ENCODE data around the gene GRIN2C. TPM values are rescaled to one million over a fixed set of nuclear protein-coding genes. Genes with fewer than 3 reads are reported as not detected.
A peak's percentile ranks its signal among the peaks of the same experiment; 100 is the strongest.
"Not testable (repeated sequence)": the region's sequence is repeated elsewhere in the genome, so short reads cannot be mapped to it uniquely, and the experiment has no call there.

Gene GRIN2C
- total RNA-seq, 1 donor from 2014 or later, result 0.17 TPM

DNA sequence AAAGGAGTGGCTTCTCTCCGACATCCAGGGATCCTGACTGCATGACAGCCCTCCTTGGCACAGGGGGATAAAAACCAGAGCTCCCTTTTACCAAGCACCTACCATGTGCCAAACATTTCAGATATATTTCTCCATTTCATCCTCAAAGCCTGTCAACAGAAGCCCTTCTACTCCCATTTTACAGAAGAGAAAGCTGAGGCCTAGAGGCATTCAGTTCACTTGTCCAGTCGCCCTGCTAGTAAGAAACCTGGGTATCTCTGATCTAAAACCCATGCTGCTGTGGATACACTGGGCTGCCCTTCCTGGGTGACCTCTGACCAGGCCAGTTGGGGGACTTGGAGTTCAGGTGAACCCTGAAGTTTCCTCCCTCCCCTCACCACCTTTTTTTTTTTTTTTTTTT lies 19.0 kb upstream of the GRIN2C start:
- no peak for DNase-seq

DNA sequence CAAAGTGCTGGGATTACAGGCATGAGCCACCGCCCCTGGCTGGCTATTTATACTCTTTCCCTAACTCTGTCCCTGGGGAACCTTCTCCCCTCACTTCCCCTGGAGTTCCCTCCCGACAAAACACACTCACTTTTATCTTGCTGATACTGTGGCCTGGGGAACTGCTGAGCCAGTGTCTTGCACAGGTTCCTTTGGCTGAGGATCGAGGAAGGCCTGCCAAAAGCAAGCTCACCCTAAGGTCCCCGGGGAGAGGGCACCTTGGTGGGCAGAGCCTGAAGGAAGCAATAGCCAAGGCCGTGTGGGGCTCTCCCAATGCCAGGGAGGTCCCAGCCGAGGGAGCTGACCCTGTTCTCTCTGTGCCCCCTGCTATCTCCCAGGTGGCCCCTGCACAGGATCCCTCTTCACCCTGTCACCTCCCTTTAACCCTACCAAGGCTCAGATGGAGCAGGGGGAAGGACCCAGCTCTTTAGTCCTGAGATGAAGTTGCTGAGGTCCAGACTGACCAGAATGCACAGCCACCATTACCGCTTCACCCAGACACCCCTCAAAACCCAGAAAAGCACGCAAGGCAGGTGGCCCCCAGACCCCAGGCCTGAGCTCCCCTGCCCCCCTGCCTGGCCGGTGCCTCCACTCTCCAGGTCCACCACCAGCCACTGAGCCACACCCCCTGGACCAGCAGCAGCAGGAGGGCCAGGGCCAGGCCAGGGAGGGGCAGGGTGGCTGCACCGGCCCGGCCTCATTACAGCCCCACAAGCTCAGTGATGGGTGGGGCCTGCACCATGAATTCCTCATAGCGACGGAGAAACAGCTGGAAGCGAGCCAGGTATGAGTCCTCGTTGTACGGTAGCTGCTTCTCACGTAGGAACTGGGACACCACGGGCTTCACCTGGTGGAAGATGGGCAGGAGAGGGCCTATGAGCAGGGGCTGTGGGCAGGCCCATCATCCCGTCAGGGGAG lies 18.2 kb upstream of the GRIN2C start:
- DNase-seq, result no peak

DNA sequence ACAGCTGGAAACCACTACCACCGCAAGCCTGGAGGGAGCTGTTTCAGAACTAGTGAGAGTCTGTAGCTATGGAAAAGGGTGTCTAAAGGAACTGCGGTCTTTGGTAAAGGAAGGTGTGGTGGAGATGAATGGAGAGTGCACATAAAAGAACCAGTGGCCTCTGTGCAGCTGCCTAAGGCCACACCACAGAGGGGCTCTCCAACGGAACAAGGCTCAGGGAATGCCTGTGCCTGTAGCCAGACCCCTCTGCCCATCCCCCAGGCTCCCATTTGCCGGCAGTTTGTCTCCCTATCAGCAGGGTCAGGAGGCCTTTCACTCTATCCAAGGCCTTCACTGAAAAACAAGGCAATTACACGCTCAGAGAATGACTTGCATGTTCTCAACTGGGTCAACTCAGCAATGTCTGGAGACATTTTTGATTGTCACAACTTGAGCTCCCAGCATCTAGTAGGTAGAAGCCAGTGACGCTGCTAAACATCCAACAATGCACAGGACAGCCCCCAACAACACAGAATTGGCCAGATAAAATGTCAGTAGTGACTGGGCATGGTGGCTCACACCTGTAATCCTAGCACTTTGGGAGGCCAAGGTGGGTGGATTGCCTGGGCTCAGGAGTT lies 16.4 kb upstream of the GRIN2C start:
- DNase-seq, result no peak

DNA sequence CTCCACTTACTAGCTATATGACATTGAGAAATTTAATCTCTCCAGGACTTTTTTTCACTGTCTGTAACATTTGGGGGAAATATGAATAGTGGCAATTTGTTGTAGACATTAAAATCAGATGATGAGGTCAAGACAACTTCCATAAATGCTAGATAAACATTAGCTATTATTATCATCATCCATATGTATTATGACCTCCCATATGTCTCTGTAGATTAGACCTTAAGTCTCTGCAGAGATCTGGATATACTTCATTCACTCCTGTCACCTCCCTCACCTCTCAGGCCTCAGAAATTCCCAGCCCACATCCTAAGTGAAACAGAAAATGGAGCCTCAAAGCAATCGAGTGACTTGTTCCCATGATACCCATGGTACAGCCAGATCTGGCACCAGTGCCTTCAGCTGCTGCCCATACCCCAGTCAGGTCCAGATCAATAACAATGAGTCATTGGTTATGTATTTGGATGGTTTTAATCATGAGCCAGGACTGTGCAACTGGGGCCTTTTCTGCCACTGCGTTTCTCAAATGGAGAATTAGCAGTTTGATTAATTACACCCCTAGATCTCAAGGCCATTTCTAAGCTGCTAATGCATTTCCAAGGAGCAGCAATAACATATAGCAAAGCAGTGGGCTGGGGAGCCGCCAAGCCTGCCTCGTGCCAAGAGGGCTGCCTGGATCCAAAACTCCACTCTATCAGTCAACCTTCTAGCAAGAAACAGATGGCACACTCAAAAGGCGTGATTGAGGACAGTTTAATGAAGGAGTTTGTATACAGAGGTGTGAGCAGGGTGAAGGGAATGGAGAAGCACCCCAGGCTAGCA lies 15.7 kb upstream of the GRIN2C start:
- DNase-seq, result no peak

DNA sequence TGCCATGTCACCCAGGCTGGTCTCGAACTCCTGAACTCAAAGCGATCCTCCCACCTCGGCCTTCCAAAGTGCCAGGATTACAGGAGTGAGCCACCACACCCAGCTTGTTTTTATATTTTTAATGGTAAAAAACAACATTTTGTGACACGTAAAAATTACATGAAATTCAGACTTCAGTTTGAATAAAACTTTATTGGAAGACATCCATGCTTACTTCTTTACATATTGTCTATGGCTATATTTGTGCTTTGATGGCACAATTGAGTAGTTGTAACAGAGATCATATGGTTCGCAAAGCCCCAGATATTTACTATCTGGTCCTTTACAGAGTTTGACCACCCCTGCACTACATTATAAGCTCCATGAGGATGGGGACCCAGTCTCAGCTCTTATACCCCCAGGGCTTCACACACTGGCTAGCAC lies 14.9 kb upstream of the GRIN2C start:
- no peak for DNase-seq

DNA sequence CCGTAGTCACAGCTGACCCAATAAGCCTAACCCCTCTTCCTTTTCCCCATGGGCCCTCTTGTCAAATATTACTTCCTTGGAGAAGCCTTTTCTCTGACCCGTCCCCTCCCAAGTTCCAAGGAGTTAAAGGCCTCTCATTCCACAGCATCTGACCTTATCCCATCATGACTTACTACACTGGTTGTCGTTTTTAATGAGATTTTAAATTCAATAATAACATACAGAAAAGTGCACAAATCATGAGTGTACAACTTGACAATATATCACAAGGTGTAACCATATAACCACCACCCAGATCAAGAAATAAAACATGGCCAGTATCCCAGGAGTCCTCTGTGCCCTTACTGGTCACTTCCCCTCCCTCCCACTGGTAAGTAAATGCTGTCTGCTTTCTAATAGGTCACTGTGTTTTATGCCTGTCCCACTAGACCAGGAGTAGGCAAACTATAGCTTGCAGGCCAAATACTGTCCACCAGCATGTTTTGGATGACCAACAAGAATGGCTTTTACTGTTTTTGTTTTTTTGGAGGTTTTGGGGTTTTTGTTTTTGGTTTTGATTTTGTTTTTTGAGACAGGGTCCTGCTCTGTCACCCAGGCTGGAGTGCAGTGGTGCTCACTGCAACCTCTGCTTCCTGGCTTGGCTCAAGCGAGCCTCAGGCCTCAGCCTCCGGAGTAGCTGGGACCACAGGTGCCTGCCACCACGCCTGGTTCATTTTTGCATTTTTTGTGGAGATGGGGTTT lies 14.4 kb upstream of the GRIN2C start:
- peak; percentile 33 for DNase-seq

DNA sequence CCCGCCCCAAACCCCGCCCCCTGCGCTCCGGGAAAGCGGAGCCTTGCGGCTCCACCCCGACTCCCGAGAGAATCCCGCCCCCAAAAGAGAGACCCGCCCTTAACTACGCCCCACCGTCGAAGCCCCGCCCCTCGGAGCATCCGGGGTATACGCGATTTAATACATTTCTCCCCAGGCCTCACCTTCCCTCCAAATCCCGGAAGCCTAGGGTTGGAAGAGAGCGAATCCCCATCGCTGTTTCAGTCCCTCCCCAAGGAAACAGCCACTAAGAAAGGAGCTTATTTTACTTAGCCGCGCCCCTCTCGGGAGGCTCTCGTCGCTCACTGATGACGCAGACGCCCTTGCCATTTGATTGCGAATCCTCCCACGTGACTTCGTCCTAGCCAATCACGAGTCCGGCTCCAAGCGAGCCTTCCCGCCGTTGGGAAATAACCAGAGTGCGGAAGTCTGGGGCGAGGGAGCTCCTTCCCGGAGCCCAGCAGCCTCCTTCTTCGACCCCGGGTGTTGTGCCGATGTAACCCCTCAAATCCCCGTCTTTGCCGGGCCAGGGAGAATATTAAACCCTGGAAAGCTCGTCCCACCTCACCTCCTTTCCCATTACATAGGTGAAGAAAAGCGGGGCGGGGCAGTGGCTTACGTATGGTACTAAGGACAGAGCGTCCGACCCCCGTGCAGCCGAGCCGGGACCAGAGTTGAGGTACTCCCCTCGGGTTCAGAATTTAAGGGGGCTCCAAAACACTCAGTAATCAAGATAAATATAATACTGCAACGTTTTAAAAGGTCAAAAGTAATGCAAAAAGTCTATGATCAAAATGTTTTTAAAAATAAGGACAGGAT lies 13.6 kb upstream of the GRIN2C start:
- DNase-seq, result peak; percentile 100

DNA sequence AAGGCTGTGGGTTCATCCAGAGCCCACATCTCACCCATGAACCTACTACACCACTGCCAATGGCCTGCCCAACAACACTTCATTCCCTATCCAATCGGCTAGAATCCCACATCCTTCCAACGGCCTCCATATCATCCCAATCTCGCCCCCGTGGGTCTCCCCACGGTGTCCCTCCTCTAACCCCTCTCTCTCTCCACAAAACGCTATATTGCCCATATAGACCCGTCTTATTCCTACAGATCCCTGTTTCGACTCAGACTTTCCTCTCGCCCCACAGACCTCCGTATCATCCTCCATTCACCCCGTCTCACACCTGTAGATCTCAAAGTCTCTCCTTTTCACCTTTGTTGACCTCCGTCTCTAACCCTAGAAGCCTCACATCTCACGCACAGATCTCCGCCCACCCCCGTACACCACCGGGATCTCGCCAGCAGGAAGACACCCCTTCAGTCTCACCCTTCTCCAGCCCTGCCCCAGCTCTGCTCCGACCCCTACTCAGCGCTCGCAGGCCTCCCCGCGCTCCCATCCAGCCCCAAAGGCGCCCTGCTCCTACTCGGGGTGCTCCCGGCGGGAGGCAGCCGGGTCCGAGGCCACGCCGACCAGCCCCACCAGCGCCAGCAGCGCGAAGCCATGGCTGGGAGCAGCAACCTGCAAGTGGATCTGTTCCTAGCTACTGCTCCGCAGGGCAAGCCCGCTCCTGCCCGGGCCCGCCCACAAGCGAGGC lies 12.8 kb upstream of the GRIN2C start, which contains the start of gene FDXR:
FDXR (minus strand) TSS at position 682 of the 724 bp plus-strand sequence; CDS start at position 632, 50 bp downstream.
- no peak for DNase-seq

DNA sequence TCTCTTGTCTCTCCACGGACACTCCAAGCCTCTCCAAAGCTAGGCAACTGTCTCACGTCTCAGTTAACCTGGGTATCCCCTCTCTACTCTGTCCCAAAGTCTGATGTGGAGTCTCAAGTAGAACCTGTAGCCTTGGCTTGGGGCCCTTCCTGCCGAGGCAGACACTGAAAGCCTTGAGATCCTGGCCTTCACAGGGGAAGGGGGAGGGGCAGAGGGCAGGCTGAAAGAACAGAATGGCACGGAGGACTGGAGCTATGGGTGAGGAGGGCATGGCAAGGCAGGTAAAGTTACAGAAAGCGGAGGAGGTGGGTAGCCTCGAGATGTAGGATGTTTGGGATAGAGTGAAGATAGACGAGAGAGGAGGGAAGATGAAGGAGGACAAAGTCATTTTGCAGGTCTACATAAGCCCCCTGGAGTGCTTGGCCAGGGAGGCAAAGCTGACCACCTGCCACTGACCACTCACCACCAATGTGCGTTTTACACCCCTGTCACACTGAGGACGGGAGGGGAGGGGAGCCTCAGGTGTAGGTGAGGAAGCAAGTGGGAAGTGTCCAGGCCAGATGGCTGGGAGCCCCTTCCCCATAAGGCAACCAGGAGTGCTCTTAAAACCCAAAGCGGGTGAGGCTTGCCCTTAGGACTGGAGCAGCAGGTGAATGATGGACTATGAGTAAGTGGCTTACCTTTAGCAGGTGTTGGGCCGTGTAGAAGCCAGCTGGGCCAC lies 11.8 kb upstream of the GRIN2C start:
- DNase-seq, result no peak

DNA sequence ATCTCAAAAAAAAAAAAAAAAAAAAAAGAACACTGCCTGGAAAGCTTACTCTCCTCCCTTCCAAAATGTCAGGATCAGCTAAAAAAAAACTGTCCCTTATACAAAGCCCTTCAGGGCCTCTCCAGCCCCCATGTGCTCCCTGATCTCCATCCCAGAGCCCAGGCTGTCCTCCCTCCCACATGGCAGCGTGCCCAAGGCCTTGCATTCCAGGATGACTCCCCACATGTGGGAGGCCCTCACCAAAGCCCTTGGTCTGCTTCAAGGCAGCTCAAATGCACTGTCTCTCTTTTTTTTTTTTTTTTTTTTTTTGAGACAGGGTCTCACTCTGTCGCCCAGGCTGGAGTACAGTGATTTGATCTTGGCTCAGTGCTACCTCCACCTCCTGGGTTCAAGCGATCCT lies 10.8 kb upstream of the GRIN2C start:
- no peak for DNase-seq

DNA sequence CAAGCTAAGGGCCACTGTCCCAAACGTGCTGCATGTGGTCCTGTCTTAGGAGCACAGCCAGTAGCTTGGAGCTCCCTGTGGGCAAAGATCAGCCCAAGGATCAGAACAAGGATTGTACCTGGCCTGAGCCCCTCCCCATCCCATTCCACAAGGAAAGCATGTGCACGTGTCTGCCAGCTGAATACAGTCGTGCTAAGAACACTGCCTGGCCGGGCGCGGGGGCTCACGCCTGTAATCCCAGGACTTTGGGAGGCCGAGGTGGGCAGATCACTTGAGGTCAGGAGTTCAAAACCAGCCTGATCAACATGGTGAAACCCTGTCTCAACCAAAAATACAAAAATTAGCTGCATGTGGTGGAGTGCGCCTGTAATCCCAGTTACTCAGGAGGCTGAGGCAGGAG lies 10.3 kb upstream of the GRIN2C start:
- DNase-seq, result not testable (repeated sequence)

DNA sequence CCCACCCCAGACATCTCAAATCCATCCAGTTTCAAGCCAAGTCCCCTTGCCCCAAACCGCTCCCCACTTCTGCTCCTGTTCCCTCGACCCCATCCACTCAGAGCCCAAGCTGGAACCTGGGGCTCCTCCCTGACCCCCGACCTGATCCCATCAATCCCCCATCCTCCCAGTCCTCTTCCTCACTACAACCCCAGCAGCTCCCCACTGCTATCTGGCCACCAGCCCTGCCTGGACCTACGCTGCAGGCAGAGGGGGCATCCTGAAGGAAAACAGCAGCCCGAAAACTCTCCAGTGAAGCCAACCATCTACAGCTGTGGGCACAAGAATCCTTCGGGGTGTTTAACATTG lies 9.2 kb upstream of the GRIN2C start:
- no peak for DNase-seq

DNA sequence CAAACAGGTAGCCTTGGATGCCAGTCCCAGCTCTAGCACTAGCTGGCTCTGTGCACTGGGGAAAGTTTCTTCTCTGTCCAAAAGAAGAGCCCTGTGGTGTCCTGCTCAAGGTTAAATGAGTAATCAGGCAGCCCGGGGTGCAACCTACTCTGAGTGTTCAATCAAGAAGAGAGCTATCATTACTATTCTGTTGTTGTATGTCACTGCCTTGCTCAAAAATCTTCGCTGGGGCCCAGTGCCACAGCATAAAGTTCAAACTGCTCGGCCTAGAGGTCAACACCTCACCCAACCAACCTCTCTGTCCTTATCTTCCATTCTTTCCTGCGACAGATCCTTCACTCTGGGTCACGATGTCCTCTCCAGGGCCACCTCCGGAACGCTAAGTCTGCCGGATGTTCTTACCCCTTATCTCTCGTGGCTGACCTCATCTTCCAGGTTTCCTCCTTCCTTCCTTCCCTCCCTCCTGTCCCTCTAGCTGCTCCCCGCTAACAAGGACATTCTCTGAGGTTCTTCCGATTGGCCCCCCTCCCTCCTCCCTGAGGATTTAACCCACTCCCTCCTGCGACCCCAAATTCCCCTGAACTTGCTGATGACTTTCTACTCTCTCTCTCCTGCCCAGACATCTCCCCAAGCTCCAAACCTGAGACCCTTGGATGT lies 8.7 kb upstream of the GRIN2C start:
- DNase-seq, result no peak

DNA sequence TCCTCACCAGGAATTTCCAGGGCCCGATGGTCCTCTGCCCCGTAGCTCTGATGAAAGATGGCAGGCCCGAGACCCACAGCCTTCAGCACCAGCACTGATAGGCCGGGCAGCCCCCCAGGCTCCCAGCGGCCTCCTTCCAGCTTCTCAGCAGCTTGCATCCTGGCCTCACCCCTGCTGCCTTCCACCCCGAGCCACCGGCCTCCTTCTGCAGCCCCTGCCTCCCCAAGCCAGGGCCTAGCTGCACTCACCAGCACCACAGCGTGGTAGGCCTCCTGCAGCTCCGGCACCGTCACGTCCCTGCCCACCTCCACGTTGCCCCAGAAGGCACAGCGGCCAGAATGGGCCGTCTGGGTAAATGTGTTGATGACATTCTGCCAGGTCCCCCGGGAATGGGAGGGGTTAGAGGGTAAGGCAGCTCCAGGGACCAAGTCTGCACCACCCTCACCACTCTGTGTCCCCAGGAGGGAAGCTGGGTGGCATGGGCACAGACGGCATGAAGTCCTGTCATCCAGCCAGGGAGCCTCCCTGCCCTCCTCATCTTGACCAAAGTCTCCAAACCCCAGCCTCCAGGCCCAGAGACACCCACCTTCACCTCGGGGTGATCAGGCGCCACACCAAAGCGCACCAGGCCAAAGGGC lies 6.6 kb upstream of the GRIN2C start:
- DNase-seq, result no peak

DNA sequence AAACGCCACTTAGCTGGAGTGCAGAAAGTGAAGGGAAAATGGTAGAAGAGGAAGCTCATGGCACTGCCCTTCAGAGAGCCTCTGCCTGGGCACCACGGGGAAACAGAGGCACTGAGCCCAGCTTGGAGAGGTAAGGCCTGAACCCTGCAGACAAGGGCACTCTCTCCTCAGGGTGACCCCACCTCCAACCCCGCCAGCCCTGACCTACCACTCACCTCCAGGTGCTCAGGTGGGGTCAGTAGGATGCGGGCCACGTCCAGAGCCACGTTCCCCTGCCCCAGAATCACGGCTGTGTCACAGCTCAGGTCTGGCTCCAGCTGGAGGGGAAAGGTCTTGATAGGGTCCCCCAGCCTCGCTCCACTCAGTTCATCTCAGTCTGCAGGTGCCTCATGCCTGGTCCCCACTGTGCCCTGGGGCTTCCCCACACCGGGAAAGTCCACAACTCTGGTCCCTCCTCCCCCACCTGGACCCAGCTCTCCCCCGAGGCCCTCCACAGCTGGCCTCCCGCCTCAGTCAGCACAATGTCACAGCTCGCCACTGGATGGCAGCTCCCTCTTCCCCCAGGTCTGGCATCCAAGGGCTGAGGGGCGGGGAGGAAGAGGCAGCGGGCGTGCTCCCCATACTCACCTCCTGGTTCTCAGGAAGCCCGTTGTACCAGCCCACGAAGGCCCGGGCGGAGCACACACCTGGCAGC lies 6.0 kb upstream of the GRIN2C start:
- DNase-seq, result no peak

DNA sequence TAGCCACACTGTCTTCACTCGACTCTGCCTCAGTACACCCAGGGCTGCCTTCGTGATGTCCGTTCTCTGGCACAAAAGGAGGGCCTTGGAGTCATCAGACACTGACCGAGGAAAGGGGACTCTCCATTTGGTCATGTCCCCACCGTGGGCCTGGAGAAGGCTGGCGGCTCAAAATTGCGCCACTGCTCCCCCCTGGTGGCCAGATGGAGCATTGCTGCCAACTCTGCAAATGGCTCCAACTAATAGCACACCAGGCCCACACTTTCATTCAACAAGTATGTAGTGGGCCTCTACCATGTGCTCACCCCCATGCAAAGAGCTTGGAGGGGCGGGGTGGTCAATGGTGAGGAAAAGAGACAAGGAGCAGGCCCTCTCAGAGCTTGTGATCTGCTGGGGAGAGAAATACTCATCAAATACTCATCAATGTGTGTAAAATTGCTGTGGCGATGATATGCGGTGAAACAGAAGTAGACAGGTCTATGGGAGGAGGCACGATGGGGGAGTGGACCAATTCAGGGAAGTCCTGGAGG lies 5.2 kb upstream of the GRIN2C start:
- peak; percentile 80 for DNase-seq

DNA sequence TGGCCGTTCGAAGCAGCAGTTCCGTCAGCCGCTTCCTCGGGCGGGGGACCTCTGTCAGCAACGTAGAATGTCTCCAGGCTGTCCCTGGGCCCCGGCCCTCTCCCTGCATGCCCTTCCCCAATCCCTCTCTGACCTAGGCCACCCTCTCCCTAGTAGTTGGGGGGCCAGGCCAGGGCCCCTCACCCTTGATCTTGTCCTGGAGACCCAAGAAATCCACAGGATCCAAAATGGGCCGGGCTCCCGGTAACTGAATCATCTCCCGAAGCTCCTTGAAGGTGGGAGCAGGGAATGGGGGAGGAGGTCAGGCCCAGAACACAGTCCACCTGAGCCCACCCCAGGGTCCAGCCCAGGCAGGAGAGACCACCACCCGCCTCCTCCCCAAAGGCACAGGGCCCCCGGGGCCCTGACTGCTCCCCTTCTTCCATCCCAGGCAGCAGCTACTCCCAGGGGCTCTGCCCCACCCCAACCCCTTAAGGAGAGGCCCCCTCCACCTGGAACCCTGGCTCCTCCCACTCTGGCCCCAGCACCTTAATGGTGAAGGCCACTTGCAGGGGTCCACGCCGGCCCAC lies 4.7 kb upstream of the GRIN2C start:
- DNase-seq, result no peak

All from dermis blood vessel endothelial cell (primary cell).